ENCODE measurements around the gene STARD10. TPM values are rescaled to one million over a fixed set of nuclear protein-coding genes. Genes with fewer than 3 reads are reported as not detected.
A peak's percentile ranks its signal among the peaks of the same experiment; 100 is the strongest.

The STARD10 gene
- total RNA-seq, 1 donor from 2014 or later, result 41.8 TPM

DNA sequence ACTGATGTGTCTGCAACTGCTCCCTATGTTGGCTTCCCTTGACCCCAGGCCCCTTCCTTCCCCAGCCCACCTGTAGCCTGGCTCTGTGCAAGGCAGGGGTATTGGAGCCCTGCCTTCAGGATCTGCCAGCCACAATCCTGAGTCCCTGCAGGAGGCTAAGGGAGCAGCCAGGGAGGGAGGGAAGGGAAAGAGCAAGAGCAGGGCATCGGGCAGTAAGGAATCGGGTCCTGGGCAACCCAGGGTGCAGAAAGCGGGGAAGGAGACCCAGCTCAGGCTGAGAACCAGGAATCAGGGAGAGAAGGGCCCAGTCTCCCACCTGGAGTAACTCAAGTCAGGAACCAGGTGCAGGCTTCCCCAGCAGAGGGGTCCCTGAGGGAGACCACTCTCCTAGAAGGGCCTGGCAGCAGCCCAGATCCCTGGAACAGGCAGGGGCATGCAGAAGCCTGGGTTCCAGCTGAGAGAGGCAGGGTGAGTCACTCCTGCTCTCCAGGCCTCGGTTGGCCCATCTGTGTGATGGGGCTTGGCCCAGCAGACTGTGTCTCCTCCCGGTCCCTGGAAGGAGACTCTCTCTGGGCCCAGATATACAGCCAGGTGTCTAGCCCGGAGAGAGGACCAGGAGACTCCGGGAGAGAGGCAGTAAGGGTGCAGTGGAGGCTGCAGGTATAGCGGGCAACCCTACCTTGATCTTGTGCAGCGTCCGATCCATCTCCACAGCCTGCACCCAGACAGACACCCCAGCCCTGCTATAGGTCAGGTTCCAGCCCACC, 13.4 kb downstream of the STARD10 start:
- no peak for DNase-seq (ENCODE audit: low read depth)

DNA sequence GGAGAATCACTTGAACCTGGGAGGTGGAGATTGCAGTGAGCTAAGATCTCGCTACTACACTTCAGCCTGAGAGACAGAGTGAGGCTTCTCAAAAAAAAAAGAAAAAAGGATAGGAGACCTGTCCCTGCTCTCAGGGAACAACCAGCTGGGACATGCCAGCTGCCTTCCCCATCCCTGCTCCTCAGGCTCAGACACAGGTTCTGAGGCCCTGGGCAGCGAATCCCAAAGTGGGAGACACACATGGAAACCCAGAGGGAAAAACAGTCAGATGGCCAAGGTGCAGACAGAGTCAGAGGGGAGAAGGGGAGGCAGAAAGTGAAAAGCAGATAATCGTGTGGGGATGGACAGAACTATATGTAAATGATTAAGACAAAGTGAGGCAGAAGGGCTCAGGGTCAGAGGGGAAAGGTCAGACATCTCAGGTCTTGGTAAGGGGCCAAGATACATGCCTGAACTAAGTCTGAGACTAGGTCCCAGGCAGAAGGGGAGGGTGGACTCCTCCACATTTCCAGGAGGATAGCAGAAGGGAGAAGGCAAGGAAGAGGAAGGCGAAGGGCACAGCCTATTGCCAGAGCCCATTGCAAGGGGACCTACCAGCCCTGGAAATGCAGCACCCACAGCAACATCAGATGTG, 14.2 kb downstream of the STARD10 start:
- no peak for DNase-seq (ENCODE audit: low read depth)

DNA sequence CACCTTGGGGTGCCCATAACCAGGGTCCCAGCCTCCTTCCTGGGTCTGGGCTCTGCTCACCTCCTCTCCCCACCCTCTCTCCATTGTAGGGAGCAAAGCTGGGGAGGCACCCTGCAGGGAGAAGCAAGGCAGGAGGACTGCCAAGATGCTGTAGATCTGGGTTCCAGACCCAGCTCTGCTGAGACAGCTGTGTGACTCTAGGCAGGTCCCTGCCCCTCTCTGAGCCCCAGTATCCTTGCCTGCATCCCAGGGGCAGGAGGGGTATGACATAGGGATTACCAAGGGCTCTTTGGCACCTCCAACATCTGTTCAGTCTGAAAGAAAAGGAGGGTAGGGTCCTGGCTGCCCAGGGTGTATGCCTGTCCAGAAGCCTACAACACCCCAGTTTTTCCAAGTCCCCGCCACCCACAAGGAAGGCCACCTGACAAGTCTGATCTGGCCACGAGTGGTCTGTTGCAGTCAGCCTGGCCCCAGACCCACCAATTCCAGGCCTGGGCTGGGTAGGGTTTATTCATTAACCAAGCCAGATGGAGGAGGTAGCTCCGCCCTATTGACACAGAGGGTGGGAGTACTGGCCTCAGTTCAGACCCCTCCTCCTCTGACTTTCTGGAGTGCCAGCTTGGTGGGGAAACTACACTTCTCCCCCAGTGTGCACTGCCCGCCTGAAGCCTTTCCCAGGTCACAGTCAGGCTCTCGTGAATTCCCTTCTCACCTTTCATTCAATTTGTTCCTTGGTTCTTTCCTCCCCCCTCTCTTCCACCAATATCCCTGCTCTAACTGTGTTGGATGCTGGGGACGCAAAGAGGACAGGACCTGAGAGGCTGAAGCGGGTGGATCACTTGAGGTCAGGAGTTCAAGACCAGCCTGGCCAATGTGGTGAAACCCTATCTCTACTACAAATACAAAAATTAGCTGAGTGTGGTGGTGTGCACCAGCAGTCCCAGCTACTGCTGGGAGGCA, 15.0 kb downstream of the STARD10 start:
- DNase-seq (ENCODE audit: low read depth), result no peak

DNA sequence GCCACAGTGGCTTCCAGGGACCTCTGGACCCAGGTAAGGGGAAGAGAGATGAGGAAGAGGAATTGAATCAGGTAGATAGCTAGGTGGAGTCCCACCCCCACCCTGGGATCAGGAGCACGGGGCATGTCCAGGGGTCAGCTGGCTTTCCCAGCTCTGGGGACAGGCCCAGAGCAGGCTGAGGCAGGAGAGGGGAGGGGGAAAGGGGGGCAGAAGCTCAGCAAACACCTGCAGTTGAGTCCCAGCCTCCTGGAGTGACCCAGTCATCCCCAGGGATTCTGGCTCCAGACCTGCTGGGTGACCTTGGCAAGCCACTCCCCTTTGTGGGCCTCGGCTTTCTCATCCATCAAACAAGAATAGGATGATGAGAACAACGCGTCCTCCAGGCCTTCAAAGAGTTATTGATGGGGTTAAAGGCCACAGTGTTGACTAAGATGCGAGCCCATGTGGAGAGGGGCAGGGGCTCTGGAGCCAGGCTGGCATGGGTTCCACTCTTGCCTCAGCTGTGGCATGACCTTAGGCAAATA, 16.0 kb downstream of the STARD10 start:
- DNase-seq (ENCODE audit: low read depth), result no peak

GRCh38 chr11:72776844-72777754, 16.7 kb downstream of the STARD10 start:
- DNase-seq (ENCODE audit: low read depth), result no peak

- no peak for DNase-seq (ENCODE audit: low read depth)
Observed at GRCh38 chr11:72776117-72776843, 17.6 kb downstream of the STARD10 start.

DNA sequence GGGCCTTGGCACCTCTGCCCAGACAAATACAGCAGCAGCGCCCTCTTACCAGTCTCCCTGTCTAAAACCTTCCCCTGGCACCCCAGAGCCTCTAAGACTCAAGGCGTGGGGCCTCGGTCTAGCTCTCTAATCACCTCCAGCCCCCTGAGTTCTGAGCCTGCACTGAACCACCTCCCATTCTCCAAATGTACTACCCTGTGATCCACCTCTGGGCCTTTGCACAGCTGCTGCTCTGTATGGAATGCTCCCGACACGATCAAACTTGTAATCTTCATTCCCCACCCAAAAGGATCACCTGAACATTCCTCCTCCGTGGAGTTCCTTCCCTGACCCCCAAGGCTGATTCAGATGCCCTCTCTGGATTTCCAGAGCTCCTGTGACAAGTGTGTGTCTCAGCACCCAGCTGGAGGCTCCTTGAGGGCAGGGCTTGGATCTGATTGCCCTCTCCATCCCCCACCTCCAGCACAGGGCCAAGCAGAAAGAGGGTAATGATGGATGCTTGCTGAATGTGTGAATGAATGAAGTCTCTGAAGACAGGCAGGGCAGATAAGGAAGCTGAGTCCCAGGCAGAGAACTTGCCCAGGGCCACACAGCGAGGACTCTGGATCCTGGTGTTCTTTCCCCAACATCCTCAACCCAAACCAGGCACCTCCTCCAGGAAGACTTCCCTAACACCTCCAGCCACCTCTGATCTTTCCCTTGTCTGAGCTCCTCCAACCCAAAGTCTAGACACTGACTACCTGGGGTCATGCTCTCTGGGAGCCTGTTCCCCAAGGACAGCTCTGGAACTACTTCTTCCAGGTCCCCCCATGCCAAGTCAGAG, 18.3 kb downstream of the STARD10 start:
- DNase-seq (ENCODE audit: low read depth), result no peak

GRCh38 chr11:72774499-72774898, 19.3 kb downstream of the STARD10 start:
- DNase-seq (ENCODE audit: low read depth), result no peak

DNA sequence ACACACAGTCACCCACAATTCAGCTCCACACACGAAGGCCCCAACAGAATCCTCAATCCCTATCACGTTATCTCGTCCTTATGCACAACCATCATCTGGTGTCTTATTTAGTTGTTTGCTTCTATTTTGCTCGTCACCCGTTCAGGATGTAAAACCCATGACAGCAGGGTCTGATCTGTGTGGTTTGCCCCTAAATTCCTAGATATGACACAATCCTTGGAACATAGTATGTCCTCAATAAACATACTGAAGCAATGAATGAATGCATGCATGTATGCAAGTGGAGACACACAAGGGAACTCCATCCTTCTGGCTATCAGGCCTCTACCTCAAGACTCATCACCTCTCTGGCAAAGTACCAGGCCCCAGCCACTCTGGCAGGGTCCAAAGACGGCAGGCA, 20.2 kb downstream of the STARD10 start:
- DNase-seq (ENCODE audit: low read depth), result no peak

DNA sequence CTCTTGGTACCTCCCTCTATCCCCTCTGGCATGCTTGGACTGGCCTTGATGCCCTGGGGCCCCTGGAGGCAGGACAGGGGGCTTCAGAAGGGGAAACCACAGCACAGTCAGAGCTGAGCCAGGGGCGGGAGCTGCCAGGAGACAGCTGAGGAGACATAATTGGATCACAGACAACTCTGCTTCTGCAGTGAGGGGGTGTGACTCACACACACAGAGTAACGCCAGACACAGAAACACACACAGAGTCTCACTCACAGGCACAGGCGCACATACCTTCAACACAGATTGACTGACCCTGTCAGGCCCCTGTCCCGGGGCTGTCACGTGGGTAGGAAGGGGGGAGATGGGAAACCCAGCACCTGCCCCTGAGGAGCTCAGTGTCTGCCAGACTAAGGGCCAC, 20.6 kb downstream of the STARD10 start:
- peak; percentile 68 for DNase-seq (ENCODE audit: low read depth)

- DNase-seq (ENCODE audit: low read depth), result no peak
Observed at GRCh38 chr11:72772059-72772458, 21.8 kb downstream of the STARD10 start.

- DNase-seq (ENCODE audit: low read depth), result peak; percentile 37
Observed at GRCh38 chr11:72771507-72771906, 22.3 kb downstream of the STARD10 start.

DNA sequence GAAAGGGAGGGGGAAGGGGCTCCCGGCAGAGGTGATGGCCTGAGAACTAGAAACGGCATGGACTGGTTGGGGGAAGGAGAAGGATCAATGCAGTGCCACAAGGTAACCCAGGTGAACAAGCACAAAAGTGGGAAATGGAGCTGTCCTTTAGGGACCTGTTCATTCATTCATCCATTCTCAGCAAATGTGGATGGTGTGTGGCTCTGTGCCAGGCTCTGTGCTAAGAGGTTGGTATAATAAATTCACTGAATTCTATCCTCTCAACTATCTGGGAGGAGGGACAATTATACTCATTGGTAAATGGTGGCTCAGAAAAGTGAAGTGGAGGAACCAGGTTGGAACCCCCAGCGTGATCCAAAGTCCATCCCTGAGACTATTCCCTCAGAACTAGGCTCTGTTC, 23.0 kb downstream of the STARD10 start:
- DNase-seq (ENCODE audit: low read depth), result no peak

GRCh38 chr11:72769680-72770079, 24.2 kb downstream of the STARD10 start:
- no peak for DNase-seq (ENCODE audit: low read depth)

DNA sequence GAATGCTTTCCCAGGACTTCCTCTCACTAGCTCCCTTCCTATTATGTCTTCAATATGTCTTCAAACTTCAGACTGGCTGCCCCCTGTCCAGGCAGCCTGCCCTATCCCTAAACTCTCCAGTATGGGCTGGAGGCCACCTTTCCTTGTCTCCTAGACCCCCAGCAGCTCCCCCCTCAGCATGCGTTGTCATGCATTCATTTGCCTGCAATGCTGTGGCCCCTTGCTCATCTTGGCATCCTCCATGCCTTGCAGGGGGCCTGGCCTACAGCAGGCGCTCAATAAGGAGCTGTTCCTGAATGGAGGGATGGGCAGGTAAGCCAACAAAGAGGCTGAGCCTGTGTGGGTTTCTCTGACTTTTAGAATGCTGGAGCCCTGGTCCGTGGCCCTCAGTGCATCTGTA, 25.3 kb downstream of the STARD10 start:
- DNase-seq (ENCODE audit: low read depth), result no peak

- no peak for DNase-seq (ENCODE audit: low read depth)
Observed at GRCh38 chr11:72767203-72768062, 26.4 kb downstream of the STARD10 start.

- DNase-seq (ENCODE audit: low read depth), result no peak
Observed at GRCh38 chr11:72766152-72766902, 27.5 kb downstream of the STARD10 start.

DNA sequence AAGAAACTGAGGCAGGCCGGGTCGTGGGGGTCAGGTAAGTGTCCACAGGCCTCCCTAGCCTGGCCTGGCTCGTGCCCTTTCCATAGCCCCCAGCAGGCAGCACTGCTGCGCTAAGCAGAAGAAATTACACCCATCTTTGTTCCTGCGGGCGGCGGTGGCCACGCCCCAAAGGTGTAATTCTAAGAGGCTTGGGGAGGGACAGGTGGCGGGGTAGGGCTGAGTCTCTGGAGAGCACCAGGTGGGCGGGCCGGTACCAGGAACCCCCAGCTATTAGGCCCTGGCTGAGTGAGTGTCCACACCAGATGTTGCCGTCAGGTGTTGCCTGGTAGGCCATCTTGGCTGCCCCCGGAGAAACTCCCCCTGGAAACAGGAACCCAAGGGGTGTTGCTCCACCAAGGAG, 29.3 kb downstream of the STARD10 start:
- no peak for DNase-seq (ENCODE audit: low read depth)
